ENCODE results near the gene CLIC6. TPM values are rescaled to one million over a fixed set of nuclear protein-coding genes. Genes with fewer than 3 reads are reported as not detected.

The CLIC6 gene
- 0.07 to 0.09 TPM (median 0.08 TPM) in 4 of 5 replicates, not detected in the other for total RNA-seq (2022; extraction: Qiagen RNA extraction; ENCODE audit: low read depth)

DNA sequence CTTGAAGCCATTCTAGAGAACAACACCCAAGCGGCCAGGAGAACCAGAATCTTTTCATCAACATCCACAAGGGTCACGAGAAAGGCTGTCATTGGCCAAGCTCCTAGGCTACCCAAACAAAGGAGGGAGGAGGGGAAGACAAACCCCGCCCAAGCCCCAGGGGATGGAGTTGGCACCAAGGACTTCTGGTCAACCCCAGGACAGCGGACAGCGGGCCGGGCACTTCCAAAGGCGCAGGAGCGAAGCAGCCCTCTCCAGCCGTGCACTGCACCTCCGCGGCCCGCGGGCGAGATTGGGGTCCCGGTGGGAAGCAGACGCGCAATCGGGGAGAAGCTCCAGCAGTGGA, at the start of gene CLIC6:
Gene CLIC6 (plus strand): TSS at position 192 of the 346 bp plus-strand sequence. CDS start 395 bp downstream, outside the sequence.

Other genes starting within 250 kb of the CLIC6 start
- gene SMIM34, start 245.0 kb upstream of the CLIC6 start, total RNA-seq (2022; extraction: Qiagen RNA extraction; ENCODE audit: low read depth): not detected in 5 replicates
- gene KCNE1, start 156.8 kb upstream of the CLIC6 start, total RNA-seq (2022; extraction: Qiagen RNA extraction; ENCODE audit: low read depth): not detected in 5 replicates
- 16.1 to 18.3 TPM (median 16.4 TPM) in 5 replicates for gene RCAN1, start 53.9 kb upstream of the CLIC6 start, total RNA-seq (2022; extraction: Qiagen RNA extraction; ENCODE audit: low read depth)